Heart right ventricle (tissue), 16 donors: ENCODE results near the gene MOBP. TPM values are rescaled to one million over a fixed set of nuclear protein-coding genes. Genes with fewer than 3 reads are reported as not detected.
A peak's percentile ranks its signal among the peaks of the same experiment; 100 is the strongest.

Source experiments
- ATAC-seq, 8 donors: fragments of 200-7000 bp; cut with Tn5 transposase; one replicate each; pipeline ENCODE4 v1.9.1; 2020; ENCODE audit warnings: mild to moderate bottlenecking in 8 of 8, moderate library complexity in 8 of 8, moderate number of reproducible peaks in 1 of 8
- DNase-seq, 2 donors: peaks; one replicate each; pipeline ENCODE4 v3.0.0-alpha.2; 2020
- H3K27ac ChIP-seq, 10 donors: fragments of 200-600 bp; sonication (generic) in 2 of 10; one replicate each; pipeline versions ENCODE4 v1.5.0 to v1.8.0; 2020 to 2022; ENCODE audit warnings: mild to moderate bottlenecking in 3 of 10
- H3K27me3 ChIP-seq, 7 donors: fragments of 200-600 bp; one replicate each; pipeline ENCODE4 v1.8.0; 2021 to 2022; ENCODE audit warnings: mild to moderate bottlenecking in 2 of 7
- H3K36me3 ChIP-seq, 9 donors: fragments of 200-600 bp; sonication (generic) in 1 of 9; one replicate each; pipeline versions ENCODE4 v1.5.0 to v1.8.0; 2020 to 2022; ENCODE audit warnings: mild to moderate bottlenecking in 2 of 9
- H3K4me1 ChIP-seq, 9 donors: fragments of 200-600 bp; sonication (generic) in 1 of 9; one replicate each; pipeline versions ENCODE4 v1.5.0 to v1.8.0; 2020 to 2022; ENCODE audit warnings: mild to moderate bottlenecking in 4 of 9
- H3K4me3 ChIP-seq, 10 donors: fragments of 200-600 bp; sonication (generic) in 2 of 10; one replicate each; pipeline versions ENCODE4 v1.5.0 to v1.8.0; 2020 to 2022; ENCODE audit warnings: mild to moderate bottlenecking in 7 of 10, moderate library complexity in 2 of 10
- H3K9me3 ChIP-seq, 11 donors: fragments of 200-600 bp in 10 of 11; sonication (generic) in 2 of 11; one replicate each; pipeline versions ENCODE4 v1.5.0 to v1.8.0; 2013 to 2022; ENCODE audit warnings: mild to moderate bottlenecking in 2 of 11, control low read depth in 1 of 11, moderate library complexity in 1 of 11
- CTCF ChIP-seq, 9 donors: fragments of 200-600 bp; sonication (generic) in 2 of 9; IDR thresholded peaks; one replicate each; pipeline versions ENCODE4 v1.5.0 to v1.8.0; 2021 to 2022; ENCODE audit warnings: antibody characterized with exemption in 9 of 9, mild to moderate bottlenecking in 5 of 9, moderate library complexity in 1 of 9
- WGBS, 2 donors: extraction: QIAGEN DNeasy Blood & Tissue Kit; methylation state at CpG; one replicate each; pipeline ENCODE4 v1.1.7; 2013; ENCODE audit warnings: inconsistent platforms in 1 of 2; 5-methylcytosine and 5-hydroxymethylcytosine counted together
- intact Hi-C, 10 donors: fragments of 100-400 bp; cut with DNase I; formaldehyde crosslinking; loops; one replicate each; pipeline versions ENCODE4 v1.11.1 to v1.14.2; 2022
- polyA plus RNA-seq, 2 donors: library from polyadenylated mRNA; stranded (reverse); fragments of 200-250 nt; gene quantifications; one replicate each; pipeline ENCODE4 v1.2.3, GENCODE V29; 2013
- total RNA-seq, 10 donors: library from RNA; stranded (reverse); fragmentation: NEBNext Ultra II Directional in 3 of 10; extraction: Animal tissue kit (Norgen Biotek cat#: 25700) in 3 of 10; gene quantifications; one replicate each; pipeline versions ENCODE4 v1.2.1 to v1.2.4, GENCODE V29; 2021 to 2023
- donor health status: Arrhythmogenic right ventricular cardiomyopathy.
- donor health status: ischemic (EF 13 %, LVEDD 7.1; RV severe dilation, severe dysfunction).
- donor health status: healthy with polysubstance abuse.
- donor health status: DM: no; HTN: yes; CAD: no.
- donor health status: DM: no; HTN: no; CAD: no.
- donor health status: ischemic (EF 25% LVEDD 6.9; RV normal size, moderate dysfunction).
- donor health status: ischemic (EF 25% LVEDD 5.7; RV mildly dilated, moderate dysfunction).
- donor health status: healthy.
- donor health status: DM: yes; HTN: yes; CAD: no.
- donor health status: Ischemic cardiomyopathy.
- donor health status: ischemic (EF 35%, LVEDD 5.7; RV mildly dilated, moderate dysfunction).
- donor health status: nonischemic (EF 11% LVEDD 7.7; RV severe dilation, severe dysfunction).
- donor health status: DM: yes; HTN: yes; CAD: no.
- donor health status: PGD.
- donor health status: ischemic (EF 29% LVEDD 5.4; RV normal size, mild dysfunction).
- donor health status: nonischemic (EF 23%, LVEDD 6.1; RV moderate dilation, normal function).

Gene MOBP
- total and polyA plus RNA-seq, 12 donors: 0.01 to 0.59 (median 0.11) TPM; not detected in 7

GRCh38 chr3:39423436-39423970, 44.0 kb upstream of the MOBP start:
- H3K4me3 ChIP-seq: no peak overlapping the region
- H3K27ac ChIP-seq: no peak overlapping the region
- H3K27me3 ChIP-seq: no peaks in the 10 kb centered on the region
- no peak for TF ChIP-seq CTCF (IDR thresholded peaks at IDR 0.05)
- ATAC-seq (no peak), DNase-seq (no peak)
- no peaks in the 10 kb centered on the region for H3K36me3 ChIP-seq
- peaks cover 0 to 5% (median under 1%) of the 10 kb centered on the region in 9 donors for H3K4me1 ChIP-seq
- WGBS, 2 donors: 56 to 67% methylated on average over 1 of the region's 1 CpG
- H3K9me3 ChIP-seq: no peaks in the 10 kb centered on the region
- intact Hi-C loops: no loop called here

- H3K4me3 ChIP-seq: no peak overlapping the region
- WGBS, 2 donors: 71 to 95% methylated on average over 1 of the region's 1 CpG
- H3K27me3 ChIP-seq: no peaks in the 10 kb centered on the region
- ATAC-seq (no peak), DNase-seq (no peak)
- H3K4me1 ChIP-seq: peaks cover 0 to 12% (median 7%) of the 10 kb centered on the region in 9 donors
- H3K27ac ChIP-seq: no peak overlapping the region
- H3K9me3 ChIP-seq: no peaks in the 10 kb centered on the region
- intact Hi-C loops: no loop called here
- no peaks in the 10 kb centered on the region for H3K36me3 ChIP-seq
- TF ChIP-seq CTCF (IDR thresholded peaks at IDR 0.05): no peak
Measured at GRCh38 chr3:39426312-39426711, 41.2 kb upstream of the MOBP start.

GRCh38 chr3:39427506-39427905, 40.0 kb upstream of the MOBP start:
- no peak for TF ChIP-seq CTCF (IDR thresholded peaks at IDR 0.05)
- Histone ChIP-seq H3K27me3 (no peaks in the 10 kb centered on the region), H3K4me3 (no peak overlapping the region), H3K4me1 (peaks cover 0 to 12% (median 7%) of the 10 kb centered on the region in 9 donors), H3K27ac (no peak overlapping the region), H3K9me3 (no peaks in the 10 kb centered on the region), H3K36me3 (no peaks in the 10 kb centered on the region)
- intact Hi-C loops: no loop called here
- DNase-seq (no peak), ATAC-seq (no peak)
- WGBS, 2 donors: 42 to 47% methylated on average over 1 of the region's 1 CpG

- WGBS, 2 donors: 40 to 52% methylated on average over 22 of the region's 22 CpGs
Measured at GRCh38 chr3:39428745-39429201, 38.7 kb upstream of the MOBP start.

More at GRCh38 chr3:39428745-39429201, 38.7 kb upstream of the MOBP start:
- DNase-seq (peak; percentile 48 to 72), ATAC-seq (peak; percentile 57 to 92 (median 86))
- H3K9me3 ChIP-seq: no peaks in the 10 kb centered on the region
- no peaks in the 10 kb centered on the region for H3K36me3 ChIP-seq
- peak overlapping the region in 3 of 10 donors; percentile 3 to 32 (median 23) for H3K4me3 ChIP-seq
- no peaks in the 10 kb centered on the region for H3K27me3 ChIP-seq
- H3K27ac ChIP-seq: peak overlapping the region; percentile 7 to 84 (median 70)
- peaks cover 0 to 22% (median 12%) of the 10 kb centered on the region in 9 donors for H3K4me1 ChIP-seq
- TF ChIP-seq CTCF (IDR thresholded peaks at IDR 0.05): no peak
- intact Hi-C loops: no loop called here
